Ovary (tissue), 9 donors: Measurements from ENCODE around the gene CLEC4E. TPM values are rescaled to one million over a fixed set of nuclear protein-coding genes. Genes with fewer than 3 reads are reported as not detected.

Experiments
- DNase-seq, 5 donors: peaks; one replicate each; pipeline ENCODE4 v3.0.0-alpha.2; 2019 to 2020
- H3K27ac ChIP-seq, 2 donors: fragments of 200-600 bp; one replicate each; pipeline versions ENCODE4 v1.5.1 to v1.8.0; 2019 to 2022
- H3K27me3 ChIP-seq: fragments of 200-600 bp; one replicate; pipeline ENCODE4 v1.8.0; 2022
- H3K36me3 ChIP-seq: fragments of 200-600 bp; sonication (generic); one replicate; pipeline ENCODE4 v1.5.1; 2019
- H3K4me1 ChIP-seq: one replicate; pipeline ENCODE4 v1.8.1; 2013; ENCODE audit warnings: mild to moderate bottlenecking, moderate library complexity; ENCODE audit not compliant: insufficient read depth
- H3K4me3 ChIP-seq: fragments of 200-600 bp; sonication (generic); one replicate; pipeline ENCODE4 v1.5.1; 2017
- H3K9me3 ChIP-seq, 2 donors: fragments of 200-600 bp in 1 of 2; sonication (generic) in 1 of 2; one replicate each; pipeline versions ENCODE4 v1.5.1 to v1.8.1; 2013 to 2019; ENCODE audit warnings: mild to moderate bottlenecking in 1 of 2, moderate library complexity in 1 of 2
- EP300 ChIP-seq: sonication (generic); formaldehyde crosslinking; IDR thresholded peaks from one replicate; pipeline ENCODE4 v1.6.1; 2017; ENCODE audit warnings: antibody characterized with exemption
- POLR2A ChIP-seq: fragments of 450-650 bp; IDR thresholded peaks from one replicate; pipeline ENCODE4 v1.6.1; 2017; ENCODE audit warnings: antibody characterized with exemption, mild to moderate bottlenecking, moderate library complexity
- WGBS, 3 donors: extraction: QIAGEN DNeasy Blood & Tissue Kit in 1 of 3; methylation state at CpG; one replicate each; pipeline versions ENCODE4 v1.1.5 to v1.1.7; 2013 to 2017; 5-methylcytosine and 5-hydroxymethylcytosine counted together
- intact Hi-C, 4 donors: fragments of 100-400 bp; cut with DNase I; formaldehyde crosslinking; loops; one replicate each; pipeline versions ENCODE4 v1.11.0 to v1.15.1; 2022 to 2023
- polyA plus RNA-seq, 2 donors: library from polyadenylated mRNA; stranded (reverse); fragments of 200-250 nt in 1 of 2; fragments of 350-450 nt in 1 of 2; fragmentation: Illumina TruSeq in 1 of 2; extraction: RNeasy Lipid Tissue Mini Kit (QIAGEN cat#74804) in 1 of 2; gene quantifications; one replicate each; pipeline ENCODE4 v1.2.3, GENCODE V29; 2013 to 2014
- total RNA-seq, 7 donors: library from RNA; depleted of rRNA in 2 of 7; stranded (reverse); fragments of >200 nt in 2 of 7; fragmentation: NEBNext Ultra II Directional in 3 of 7; extraction: Animal tissue kit (Norgen Biotek cat#: 25700) in 3 of 7; gene quantifications; one replicate each; pipeline versions ENCODE4 v1.1.0 to v1.2.4, GENCODE V29; 2016 to 2023
- TF ChIP-seq, protein P1 (sequence below), 3 donors: fragments of 450-650 bp in 2 of 3; fragments of 200-600 bp in 1 of 3; IDR thresholded peaks; one replicate each; pipeline versions ENCODE4 v1.5.1 to v1.8.0; 2016 to 2022; ENCODE audit warnings: antibody characterized with exemption in 3 of 3, mild to moderate bottlenecking in 1 of 3
- donor health status: DM: no; HTN: no; CAD: no; lungs with moderate emphysema.
- donor health status: DM: no; HTN: no; CAD: no.
- donor health status: Bipolar disorder and iron deficiency.
- donor health status: DM: yes; HTN: yes; CAD: no.
- donor health status: DM: no; HTN: no; CAD: no.
- donor health status: DM: yes; HTN: yes; CAD: no.

The CLEC4E gene
- total and polyA plus RNA-seq, 9 donors, result 0.35 to 2.8 (median 0.97) TPM; not detected in 1

DNA sequence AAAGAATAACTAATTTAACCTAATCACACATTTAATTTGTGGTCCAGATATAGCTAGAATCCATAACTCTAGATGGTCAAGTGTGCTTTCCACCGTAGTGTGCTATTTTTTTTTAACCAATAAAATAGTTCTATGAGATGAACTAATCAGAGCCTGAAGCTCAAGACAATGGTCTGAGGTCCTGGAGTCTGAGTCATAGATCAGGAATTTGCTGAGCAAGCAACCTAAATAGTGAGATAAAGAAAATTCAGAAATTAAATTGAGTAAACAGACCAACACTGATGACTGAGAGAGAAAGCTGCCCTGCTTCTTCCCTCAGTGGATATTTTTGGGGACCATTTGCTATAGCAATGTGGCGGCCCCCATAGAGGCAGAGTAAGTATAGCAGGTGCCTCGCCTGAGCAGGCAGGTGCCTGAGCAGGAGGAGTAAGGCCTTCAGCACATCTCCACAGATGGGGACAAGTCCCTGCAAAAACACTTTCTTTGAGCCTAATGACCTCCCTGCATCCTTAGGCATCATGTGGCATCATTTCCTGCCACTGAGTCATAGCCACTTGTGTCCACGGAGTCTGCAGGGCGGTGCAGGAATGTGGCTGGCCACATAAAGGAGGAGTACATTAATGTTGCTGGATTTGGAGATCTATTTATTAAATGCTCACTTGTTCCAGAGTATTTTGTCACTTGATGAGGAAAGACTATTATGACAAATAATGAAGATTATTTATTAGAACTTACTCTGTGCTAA lies 13.9 kb upstream of the CLEC4E start:
- H3K4me1 ChIP-seq, result no peaks in the 10 kb centered on the region
- H3K9me3 ChIP-seq, result no peaks in the 10 kb centered on the region
- no peak overlapping the region for H3K27ac ChIP-seq
- H3K4me3 ChIP-seq, result no peak overlapping the region
- no peak for DNase-seq
- no peak for TF ChIP-seq EP300
- no peak for TF ChIP-seq POLR2A
- TF ChIP-seq, protein P1, sequence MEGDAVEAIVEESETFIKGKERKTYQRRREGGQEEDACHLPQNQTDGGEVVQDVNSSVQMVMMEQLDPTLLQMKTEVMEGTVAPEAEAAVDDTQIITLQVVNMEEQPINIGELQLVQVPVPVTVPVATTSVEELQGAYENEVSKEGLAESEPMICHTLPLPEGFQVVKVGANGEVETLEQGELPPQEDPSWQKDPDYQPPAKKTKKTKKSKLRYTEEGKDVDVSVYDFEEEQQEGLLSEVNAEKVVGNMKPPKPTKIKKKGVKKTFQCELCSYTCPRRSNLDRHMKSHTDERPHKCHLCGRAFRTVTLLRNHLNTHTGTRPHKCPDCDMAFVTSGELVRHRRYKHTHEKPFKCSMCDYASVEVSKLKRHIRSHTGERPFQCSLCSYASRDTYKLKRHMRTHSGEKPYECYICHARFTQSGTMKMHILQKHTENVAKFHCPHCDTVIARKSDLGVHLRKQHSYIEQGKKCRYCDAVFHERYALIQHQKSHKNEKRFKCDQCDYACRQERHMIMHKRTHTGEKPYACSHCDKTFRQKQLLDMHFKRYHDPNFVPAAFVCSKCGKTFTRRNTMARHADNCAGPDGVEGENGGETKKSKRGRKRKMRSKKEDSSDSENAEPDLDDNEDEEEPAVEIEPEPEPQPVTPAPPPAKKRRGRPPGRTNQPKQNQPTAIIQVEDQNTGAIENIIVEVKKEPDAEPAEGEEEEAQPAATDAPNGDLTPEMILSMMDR (IDR thresholded peaks at IDR 0.05), result no peak
- WGBS, 3 donors, result 83 to 89% (median 85%) methylated on average over 5 of the region's 5 CpGs
- H3K27me3 ChIP-seq, result no peaks in the 10 kb centered on the region
- H3K36me3 ChIP-seq, result no peaks in the 10 kb centered on the region
- intact Hi-C loops, result no loop called here

DNA sequence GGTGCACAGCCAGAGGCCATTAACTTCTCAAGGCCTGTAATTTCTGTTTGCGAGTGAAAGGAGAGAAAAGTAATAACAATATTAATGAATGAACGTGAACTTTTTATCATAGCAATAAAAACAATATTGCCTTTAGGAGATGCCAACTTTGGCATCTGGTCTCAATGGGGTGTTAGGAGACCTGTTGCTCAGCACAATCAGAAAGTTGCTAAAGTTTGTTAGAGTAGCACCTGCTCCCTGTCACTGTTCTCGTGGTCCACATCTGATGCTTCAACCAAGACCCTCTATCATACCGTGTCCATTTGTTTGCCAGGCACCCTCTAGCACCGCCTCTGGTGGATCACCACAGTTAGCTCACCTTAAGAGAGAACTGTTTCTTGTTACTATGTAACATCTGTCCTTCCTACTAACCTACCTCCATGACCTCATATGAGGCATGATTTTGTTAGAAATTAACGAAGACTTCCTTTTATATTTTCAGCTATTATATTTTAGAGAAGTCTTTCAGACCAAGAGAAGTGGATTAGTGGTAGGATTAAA lies 12.5 kb upstream of the CLEC4E start:
- no peaks in the 10 kb centered on the region for H3K4me1 ChIP-seq
- H3K27me3 ChIP-seq, result no peaks in the 10 kb centered on the region
- TF ChIP-seq POLR2A (no peak), EP300 (no peak)
- TF ChIP-seq, protein P1 (IDR thresholded peaks at IDR 0.05), result no peak
- no peak overlapping the region for H3K4me3 ChIP-seq
- no peak overlapping the region for H3K27ac ChIP-seq
- no peaks in the 10 kb centered on the region for H3K36me3 ChIP-seq
- H3K9me3 ChIP-seq, result no peaks in the 10 kb centered on the region
- DNase-seq, result no peak
- intact Hi-C loops, result no loop called here
- WGBS, 3 donors, result 39 to 56% (median 47%) methylated on average over 6 of the region's 6 CpGs

DNA sequence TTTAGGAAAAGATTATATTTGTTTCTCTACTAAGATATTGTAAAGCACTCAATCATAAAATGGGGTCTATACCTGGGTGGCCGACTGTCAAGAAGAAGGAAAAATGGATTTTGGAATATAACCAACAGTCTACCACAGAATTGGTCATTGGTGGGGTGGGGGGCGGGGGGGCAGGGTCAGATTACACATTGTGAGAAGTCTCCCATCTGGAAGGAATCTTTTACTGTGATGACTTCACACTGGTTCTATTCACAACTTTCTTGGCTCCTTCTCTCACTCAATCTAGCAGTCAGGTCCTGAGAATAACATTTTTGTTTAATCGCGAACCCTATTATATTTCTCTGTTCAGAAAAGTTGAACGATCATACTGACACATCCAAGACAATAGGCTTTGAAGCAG lies 8.7 kb upstream of the CLEC4E start:
- Histone ChIP-seq H3K36me3 (no peaks in the 10 kb centered on the region), H3K4me1 (no peaks in the 10 kb centered on the region), H3K4me3 (no peak overlapping the region), H3K27ac (no peak overlapping the region), H3K27me3 (no peaks in the 10 kb centered on the region), H3K9me3 (no peaks in the 10 kb centered on the region)
- 80 to 85% (median 83%) methylated on average over 5 of the region's 5 CpGs for WGBS, 3 donors
- intact Hi-C loops, result no loop called here
- TF ChIP-seq EP300, result no peak
- no peak for TF ChIP-seq POLR2A
- TF ChIP-seq, protein P1 (IDR thresholded peaks at IDR 0.05), result no peak
- DNase-seq, result no peak

DNA sequence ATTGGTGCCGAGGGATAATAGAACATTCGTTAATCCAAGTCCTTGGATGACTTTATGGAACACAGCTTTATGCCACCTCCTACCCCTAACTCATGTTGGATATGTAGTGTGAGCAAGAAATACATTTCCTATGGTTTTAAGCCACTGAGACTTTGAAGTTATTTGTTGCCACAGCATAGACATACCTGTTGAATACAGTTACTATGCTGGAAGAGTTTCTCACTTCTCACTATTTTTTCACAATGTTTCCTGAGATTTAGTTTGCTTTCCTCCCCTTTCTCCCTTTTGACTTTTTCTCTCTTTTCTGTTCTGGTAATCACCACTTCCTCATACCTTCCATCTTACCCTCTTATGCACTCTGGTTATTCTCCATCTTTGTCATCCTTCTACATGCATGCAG lies 7.5 kb upstream of the CLEC4E start:
- no peaks in the 10 kb centered on the region for H3K36me3 ChIP-seq
- WGBS, 3 donors, result 87 to 92% (median 90%) methylated on average over 2 of the region's 2 CpGs
- no peaks in the 10 kb centered on the region for H3K9me3 ChIP-seq
- H3K27ac ChIP-seq, result no peak overlapping the region
- no peaks in the 10 kb centered on the region for H3K27me3 ChIP-seq
- no peak for DNase-seq
- H3K4me1 ChIP-seq, result no peaks in the 10 kb centered on the region
- TF ChIP-seq EP300 (no peak), POLR2A (no peak)
- TF ChIP-seq, protein P1 (IDR thresholded peaks at IDR 0.05), result no peak
- no peak overlapping the region for H3K4me3 ChIP-seq
- intact Hi-C loops, result no loop called here
